Activated CD4-positive, alpha-beta T cell treated with anti-CD3 and anti-CD28 coated beads, Interleukin-10, Interleukin-2, amounts not matched to agents 100 ng/mL and 50 ng/mL, durations not matched to agents 16 hours and 8 hours (primary cell): ENCODE measurements around the gene SBNO1.
"Not testable (repeated sequence)": the region's sequence is repeated elsewhere in the genome, so short reads cannot be mapped to it uniquely, and the experiment has no call there.

Experiments used
- DNase-seq: peaks from one replicate; pipeline ENCODE4 v3.0.0-alpha.2; 2020

The SBNO1 gene

GRCh38 chr12:123388177-123388950, 23.7 kb upstream of the SBNO1 start:
- DNase-seq, result peak; percentile 85

- peak; percentile 21 for DNase-seq
Observed at GRCh38 chr12:123387508-123388176, 23.0 kb upstream of the SBNO1 start.

DNA sequence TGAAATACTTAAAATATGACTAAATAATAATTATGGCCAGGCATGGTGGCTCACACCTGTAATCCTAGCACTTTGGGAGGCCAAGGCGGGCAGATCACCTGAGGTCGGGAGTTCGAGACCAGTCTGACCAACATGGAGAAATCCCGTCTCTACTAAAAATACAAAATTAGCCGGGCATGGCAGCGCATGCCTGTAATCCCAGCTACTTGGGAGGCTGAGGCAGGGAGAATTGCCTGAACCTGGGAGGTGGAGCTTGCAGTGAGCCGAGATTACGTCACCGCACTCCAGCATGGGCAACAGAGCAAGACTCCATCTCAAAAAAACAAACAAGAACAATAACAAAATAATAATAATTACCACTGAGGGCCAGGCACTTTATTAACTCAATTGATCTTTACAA, 20.9 kb upstream of the SBNO1 start:
- DNase-seq, result not testable (repeated sequence)

DNA sequence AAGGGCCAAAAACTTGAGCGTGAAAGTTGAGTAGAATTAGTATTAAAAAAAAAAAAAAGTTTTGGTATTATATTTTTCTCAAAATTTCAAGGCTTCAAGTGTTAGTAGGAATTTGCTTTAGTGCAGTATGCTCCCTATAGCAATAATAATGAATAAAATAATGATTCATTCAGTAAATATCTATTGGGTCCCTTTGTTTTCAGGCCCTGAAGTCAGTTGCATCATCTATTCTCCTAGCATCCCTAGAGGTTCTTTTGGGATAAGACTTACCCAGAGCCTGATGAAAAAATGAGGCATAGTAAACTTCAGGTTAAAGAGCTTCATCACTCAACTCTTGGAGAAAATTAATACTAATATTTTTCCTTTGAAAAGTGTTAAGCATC, 20.3 kb upstream of the SBNO1 start:
- DNase-seq, result no peak

GRCh38 chr12:123384318-123384993, 19.8 kb upstream of the SBNO1 start:
- peak; percentile 27 for DNase-seq

DNA sequence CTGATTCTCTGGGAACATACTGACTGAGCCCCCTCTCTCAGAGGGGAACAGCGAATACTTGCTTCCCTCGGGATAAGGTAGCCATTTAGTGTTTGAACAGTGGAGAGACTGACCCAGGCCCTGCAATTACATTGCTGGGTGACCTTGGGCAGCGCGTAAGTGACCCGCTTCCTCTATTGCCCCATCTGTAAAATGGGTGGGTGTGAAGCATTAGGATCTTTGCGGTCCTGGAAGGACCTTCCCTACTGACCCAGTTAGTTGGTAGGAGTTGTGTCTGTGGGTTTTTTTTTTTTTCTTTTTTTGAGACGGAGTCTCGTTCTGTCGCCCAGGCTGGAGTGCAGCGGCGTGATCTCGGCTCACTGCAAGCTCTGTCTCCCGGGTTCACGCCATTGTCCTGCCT, 18.0 kb upstream of the SBNO1 start:
- no peak for DNase-seq

GRCh38 chr12:123379391-123379790, 14.7 kb upstream of the SBNO1 start:
- no peak for DNase-seq

DNA sequence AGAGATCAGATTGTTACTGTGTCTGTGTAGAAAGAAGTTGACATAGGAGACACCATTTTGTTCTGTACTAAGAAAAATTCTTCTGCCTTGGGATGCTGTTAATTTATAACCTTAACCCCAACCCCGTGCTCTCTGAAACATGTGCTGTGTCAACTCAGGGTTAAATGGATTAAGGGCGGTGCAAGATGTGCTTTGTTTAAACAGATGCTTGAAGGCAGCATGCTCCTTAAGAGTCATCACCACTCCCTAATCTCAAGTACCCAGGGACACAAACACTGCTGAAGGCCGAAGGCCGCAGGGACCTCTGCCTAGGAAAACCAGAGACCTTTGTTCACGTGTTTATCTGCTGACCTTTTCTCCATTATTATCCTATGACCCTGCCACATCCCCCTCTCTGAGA, 7.8 kb upstream of the SBNO1 start:
- not testable (repeated sequence) for DNase-seq

- not testable (repeated sequence) for DNase-seq
Observed at GRCh38 chr12:123371667-123372368, 7.2 kb upstream of the SBNO1 start.

- DNase-seq, result no peak
Observed at GRCh38 chr12:123369229-123369628, 4.6 kb upstream of the SBNO1 start.

GRCh38 chr12:123368431-123368830, 3.8 kb upstream of the SBNO1 start:
- DNase-seq, result not testable (repeated sequence)

DNA sequence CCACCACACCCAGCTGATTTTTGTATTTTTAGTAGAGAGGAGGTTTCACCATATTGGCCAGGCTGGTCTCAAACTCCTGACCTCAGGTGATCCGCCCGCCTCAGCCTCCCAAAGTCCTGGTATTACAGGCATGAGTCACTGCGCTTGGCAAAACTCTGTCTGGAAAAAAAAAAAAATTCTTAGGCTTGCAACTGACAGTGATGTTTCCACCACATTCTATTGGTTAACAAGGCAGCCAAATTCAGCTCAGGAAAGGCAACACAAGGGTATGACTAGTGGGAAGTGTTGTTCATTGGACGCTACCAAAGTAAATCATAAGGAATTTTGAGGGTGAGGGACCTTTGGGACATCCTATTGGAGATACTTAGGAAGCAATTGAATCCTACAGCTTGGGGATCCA, 2.9 kb upstream of the SBNO1 start:
- DNase-seq, result no peak

- DNase-seq, result peak; percentile 99
Observed at GRCh38 chr12:123365025-123365917, 624 bp upstream of the SBNO1 start.

DNA sequence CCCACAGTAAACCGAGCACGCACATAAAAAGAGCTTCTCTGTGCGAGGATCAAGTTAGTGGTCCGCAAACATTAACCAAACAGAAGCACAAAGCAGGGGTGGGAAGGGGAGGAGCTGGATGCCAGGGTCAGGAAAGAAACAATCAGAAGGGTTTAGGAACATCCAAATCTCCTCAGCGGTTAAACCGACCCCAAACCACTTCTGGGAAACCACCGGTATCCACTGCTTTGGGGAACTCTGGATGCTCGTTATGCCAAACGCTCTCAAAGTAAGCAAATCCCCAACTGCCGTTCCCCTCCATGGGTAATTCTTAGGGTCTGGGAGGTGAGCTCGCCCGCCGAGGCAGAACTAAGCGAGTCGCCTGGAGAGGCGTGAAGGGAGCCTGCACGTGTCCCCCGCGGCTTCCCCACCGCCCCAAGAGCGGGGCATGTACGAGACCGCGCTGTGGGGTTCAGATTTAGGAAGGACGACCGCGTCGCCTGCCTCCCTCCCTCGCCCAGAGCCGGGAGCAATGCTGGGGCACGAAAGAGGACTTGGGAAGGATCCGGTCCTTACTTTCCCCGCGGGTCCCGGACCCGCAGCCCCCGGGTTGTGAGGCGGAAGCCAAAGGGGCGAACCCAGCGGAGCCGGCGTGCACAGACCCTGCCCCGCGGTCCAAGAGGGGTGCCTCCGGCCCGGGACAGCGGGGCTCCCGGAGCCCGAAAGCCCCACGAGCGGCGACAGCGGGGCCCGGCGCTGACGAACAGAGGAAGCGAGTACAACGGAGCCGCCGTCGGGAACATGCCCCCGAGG, 711 bp downstream of the SBNO1 start:
- peak; percentile 33 for DNase-seq

DNA sequence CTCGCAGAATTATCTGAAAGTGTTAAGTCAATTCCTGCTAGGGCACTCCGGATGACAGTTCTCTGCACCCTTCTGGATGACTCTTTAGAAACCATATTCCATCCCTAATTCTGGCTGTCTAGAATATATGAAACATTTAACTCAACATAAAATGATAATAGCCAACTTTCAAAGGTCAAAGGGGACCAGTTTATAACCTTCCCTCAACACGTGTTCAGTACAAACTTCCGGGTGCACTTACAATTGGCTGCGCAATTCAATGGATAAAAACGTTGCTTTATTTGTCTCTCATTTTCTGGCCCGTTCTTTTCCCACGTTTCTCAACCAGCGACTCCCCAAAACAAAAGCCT, 1.3 kb downstream of the SBNO1 start:
- DNase-seq, result peak; percentile 38

GRCh38 chr12:123358035-123358434, 6.6 kb downstream of the SBNO1 start:
- peak; percentile 13 for DNase-seq

DNA sequence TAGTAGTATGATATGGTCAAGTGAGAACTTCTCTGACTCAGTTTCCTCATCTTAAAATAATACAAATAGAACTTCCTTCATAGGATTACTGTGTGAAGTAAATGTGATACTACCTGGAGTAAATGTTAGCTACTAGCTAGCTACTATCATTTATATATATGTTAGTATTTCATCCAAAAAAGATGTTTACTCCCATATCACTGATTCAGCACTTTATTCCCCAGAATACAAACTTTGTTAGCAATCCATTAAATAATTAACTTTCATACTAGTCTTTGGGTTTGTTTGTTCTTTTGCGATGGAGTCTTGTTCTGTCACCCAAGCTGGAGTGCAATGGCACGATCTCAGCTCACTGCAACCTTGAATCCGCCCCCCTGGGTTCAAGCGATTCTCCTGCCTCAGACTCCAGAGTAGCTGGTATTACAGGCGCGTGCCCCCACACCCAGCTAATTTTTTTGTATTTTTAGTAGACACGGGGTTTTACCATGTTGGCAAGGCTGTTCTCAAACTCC, 8.4 kb downstream of the SBNO1 start:
- no peak for DNase-seq

GRCh38 chr12:123354600-123354999, 10.0 kb downstream of the SBNO1 start:
- DNase-seq, result no peak

- no peak for DNase-seq
Observed at GRCh38 chr12:123351349-123351748, 13.3 kb downstream of the SBNO1 start.

DNA sequence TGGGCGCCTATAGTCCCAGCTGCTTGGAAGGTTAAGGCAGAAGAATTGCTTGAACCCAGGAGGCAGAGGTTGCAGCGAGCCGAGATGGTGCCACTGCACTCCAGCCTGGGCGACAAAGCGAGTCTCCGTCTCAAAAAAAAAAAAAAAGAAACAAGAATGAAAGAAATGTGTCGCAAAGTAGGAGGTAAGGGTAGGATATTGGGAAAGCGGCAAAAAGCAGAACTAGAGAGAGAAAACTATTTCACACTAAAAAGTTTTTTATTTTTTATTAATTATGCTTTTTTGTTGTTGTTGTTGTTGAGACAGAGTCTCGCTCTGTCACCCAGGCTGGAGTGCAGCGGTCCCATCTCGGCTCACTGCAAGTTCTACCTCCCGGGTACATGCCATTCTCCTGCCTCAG, 17.7 kb downstream of the SBNO1 start:
- DNase-seq, result no peak

DNA sequence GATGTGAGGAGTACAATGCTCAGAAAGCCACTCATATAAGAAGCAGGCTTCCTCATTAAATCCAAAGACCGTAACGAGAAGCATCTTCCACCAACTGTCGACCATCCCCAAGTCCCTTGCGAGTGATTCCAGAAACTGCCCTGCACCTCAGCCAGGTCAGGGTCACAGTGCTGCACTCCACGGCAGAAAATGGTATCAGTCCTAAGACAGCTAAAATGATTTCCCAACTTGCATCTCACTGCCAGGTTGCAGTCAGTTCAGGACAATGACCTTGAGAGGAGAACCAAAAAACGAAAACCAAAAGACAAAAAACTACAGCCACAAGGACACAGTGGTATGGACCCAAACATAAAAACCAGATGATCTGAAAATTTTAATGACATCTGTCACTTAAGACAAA, 20.6 kb downstream of the SBNO1 start:
- no peak for DNase-seq
